ENCODE data around the gene KLHL6. TPM values are rescaled to one million over a fixed set of nuclear protein-coding genes. Genes with fewer than 3 reads are reported as not detected.
"Not testable (repeated sequence)": the region's sequence is repeated elsewhere in the genome, so short reads cannot be mapped to it uniquely, and the experiment has no call there.

Gene KLHL6
- total RNA-seq, 1 experiment from 2014 or later = not detected

- Mint-ChIP-seq H3K4me1 (ENCODE audit: insufficient read depth, unreplicated experiment) (no peaks in the 10 kb centered on the region), H3K36me3 (ENCODE audit: insufficient read depth, unreplicated experiment) (no peaks in the 10 kb centered on the region), H3K27me3 (ENCODE audit: insufficient read depth, unreplicated experiment) (no peaks in the 10 kb centered on the region), H3K9me3 (ENCODE audit: unreplicated experiment) (no peaks in the 10 kb centered on the region), H3K4me3 (ENCODE audit: unreplicated experiment) (no peak overlapping the region), H3K27ac (ENCODE audit: low read depth, unreplicated experiment) (no peak overlapping the region)
- intact Hi-C loops (cut with micrococcal nuclease) = loop anchor here (5.0 to 10.0 kb wide), 2 partner anchors 284 to 818 kb away; no protein-coding TSS in a partner anchor
- POLR2A ChIA-PET = no interaction called here
- BruUV-seq (replicated peaks) = no TSS peak
- TF ChIP-seq, protein P1, sequence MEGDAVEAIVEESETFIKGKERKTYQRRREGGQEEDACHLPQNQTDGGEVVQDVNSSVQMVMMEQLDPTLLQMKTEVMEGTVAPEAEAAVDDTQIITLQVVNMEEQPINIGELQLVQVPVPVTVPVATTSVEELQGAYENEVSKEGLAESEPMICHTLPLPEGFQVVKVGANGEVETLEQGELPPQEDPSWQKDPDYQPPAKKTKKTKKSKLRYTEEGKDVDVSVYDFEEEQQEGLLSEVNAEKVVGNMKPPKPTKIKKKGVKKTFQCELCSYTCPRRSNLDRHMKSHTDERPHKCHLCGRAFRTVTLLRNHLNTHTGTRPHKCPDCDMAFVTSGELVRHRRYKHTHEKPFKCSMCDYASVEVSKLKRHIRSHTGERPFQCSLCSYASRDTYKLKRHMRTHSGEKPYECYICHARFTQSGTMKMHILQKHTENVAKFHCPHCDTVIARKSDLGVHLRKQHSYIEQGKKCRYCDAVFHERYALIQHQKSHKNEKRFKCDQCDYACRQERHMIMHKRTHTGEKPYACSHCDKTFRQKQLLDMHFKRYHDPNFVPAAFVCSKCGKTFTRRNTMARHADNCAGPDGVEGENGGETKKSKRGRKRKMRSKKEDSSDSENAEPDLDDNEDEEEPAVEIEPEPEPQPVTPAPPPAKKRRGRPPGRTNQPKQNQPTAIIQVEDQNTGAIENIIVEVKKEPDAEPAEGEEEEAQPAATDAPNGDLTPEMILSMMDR (IDR thresholded peaks at IDR 0.05; ENCODE audit: unreplicated experiment) = no peak
- CTCF ChIA-PET = interaction anchor here (0.5 to 1.0 kb wide), 3 partner anchors 17 to 302 kb away, joined by 3 to 4 read pairs (median 3); no protein-coding TSS in a partner anchor
- DNase-seq (ENCODE audit: unreplicated experiment) = no peak
Observed at GRCh38 chr3:183466575-183466974, 88.9 kb downstream of the KLHL6 start.

DNA sequence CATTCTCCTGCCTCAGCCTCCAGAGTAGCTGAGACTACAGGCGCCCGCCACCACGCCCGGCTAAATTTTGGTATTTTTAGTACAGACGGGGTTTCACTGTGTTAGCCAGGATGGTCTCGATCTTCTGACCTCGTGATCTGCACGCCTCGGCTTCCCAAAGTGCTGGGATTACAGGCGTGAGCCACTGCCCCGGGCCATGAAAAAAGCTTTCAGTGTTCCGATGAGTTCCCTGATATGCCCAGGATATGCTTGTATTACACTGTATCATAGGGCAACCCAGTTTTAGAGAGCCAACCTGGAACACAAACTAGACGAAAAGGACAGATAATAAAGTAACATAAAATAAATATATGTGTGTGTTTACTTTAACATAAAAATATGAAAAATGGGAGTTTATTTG is 89.8 kb downstream of the KLHL6 start:
- DNase-seq (ENCODE audit: unreplicated experiment); H3K4me1 Mint-ChIP-seq (ENCODE audit: insufficient read depth, unreplicated experiment); H3K36me3 Mint-ChIP-seq (ENCODE audit: insufficient read depth, unreplicated experiment); H3K27me3 Mint-ChIP-seq (ENCODE audit: insufficient read depth, unreplicated experiment); H3K27ac Mint-ChIP-seq (ENCODE audit: low read depth, unreplicated experiment); BruUV-seq (replicated peaks); H3K4me3 Mint-ChIP-seq (ENCODE audit: unreplicated experiment); CTCF ChIA-PET; H3K9me3 Mint-ChIP-seq (ENCODE audit: unreplicated experiment): not testable (repeated sequence)
- POLR2A ChIA-PET = interaction anchor here (1.2 kb wide), 1 partner anchor 11 kb away, joined by 7 read pairs; no protein-coding TSS in a partner anchor
- intact Hi-C loops (cut with micrococcal nuclease) = loop anchor here (5.0 to 10.0 kb wide), 2 partner anchors 283 to 819 kb away; no protein-coding TSS in a partner anchor

DNA sequence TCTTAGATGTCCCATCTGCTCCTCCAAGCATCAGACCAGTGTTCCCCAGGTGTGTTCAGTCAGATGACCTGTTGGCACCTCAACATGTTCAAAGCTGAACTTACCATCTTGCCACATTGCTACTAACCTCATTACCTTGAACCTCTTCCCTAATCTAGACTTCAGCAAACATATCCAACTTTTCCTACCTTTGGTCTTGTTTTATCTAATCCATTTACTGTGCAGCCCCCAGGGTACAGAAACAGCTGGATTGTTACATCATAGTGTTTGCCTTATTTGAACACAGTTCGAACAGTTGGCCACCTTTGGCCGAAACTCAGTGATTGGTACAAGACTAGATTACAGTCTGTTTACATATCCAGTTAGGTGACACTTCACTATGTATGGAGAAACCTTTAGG is 91.0 kb downstream of the KLHL6 start:
- intact Hi-C loops (cut with micrococcal nuclease) = loop anchor here (10.0 kb wide), 1 partner anchor 820 kb away; no protein-coding TSS in a partner anchor
- no peak for DNase-seq (ENCODE audit: unreplicated experiment)
- no peaks in the 10 kb centered on the region for H3K36me3 Mint-ChIP-seq (ENCODE audit: insufficient read depth, unreplicated experiment)
- TF ChIP-seq, protein P1 (IDR thresholded peaks at IDR 0.05; ENCODE audit: unreplicated experiment) = no peak
- CTCF ChIA-PET = interaction anchor here (0.7 kb wide), 1 partner anchor 58 kb away, joined by 3 read pairs; no protein-coding TSS in a partner anchor
- H3K4me3 Mint-ChIP-seq (ENCODE audit: unreplicated experiment) = no peak overlapping the region
- H3K4me1 Mint-ChIP-seq (ENCODE audit: insufficient read depth, unreplicated experiment) = peaks cover 6% of the 10 kb centered on the region
- POLR2A ChIA-PET = interaction anchor here (0.6 to 1.2 kb wide), 2 partner anchors 9 to 165 kb away, joined by 3 to 7 read pairs; no protein-coding TSS in a partner anchor
- no peaks in the 10 kb centered on the region for H3K27me3 Mint-ChIP-seq (ENCODE audit: insufficient read depth, unreplicated experiment)
- no TSS peak for BruUV-seq (replicated peaks)
- H3K27ac Mint-ChIP-seq (ENCODE audit: low read depth, unreplicated experiment) = no peak overlapping the region
- H3K9me3 Mint-ChIP-seq (ENCODE audit: unreplicated experiment) = no peaks in the 10 kb centered on the region

GRCh38 chr3:183460081-183461055 is 95.1 kb downstream of the KLHL6 start:
- Mint-ChIP-seq H3K4me3 (ENCODE audit: unreplicated experiment) (no peak overlapping the region), H3K36me3 (ENCODE audit: insufficient read depth, unreplicated experiment) (peaks cover under 1% of the 10 kb centered on the region), H3K27ac (ENCODE audit: low read depth, unreplicated experiment) (no peak overlapping the region), H3K4me1 (ENCODE audit: insufficient read depth, unreplicated experiment) (peaks cover 6% of the 10 kb centered on the region), H3K9me3 (ENCODE audit: unreplicated experiment) (no peaks in the 10 kb centered on the region), H3K27me3 (ENCODE audit: insufficient read depth, unreplicated experiment) (no peaks in the 10 kb centered on the region)
- intact Hi-C loops (cut with micrococcal nuclease) = loop anchor here (10.0 kb wide), 1 partner anchor 824 kb away; no protein-coding TSS in a partner anchor
- BruUV-seq (replicated peaks) = no TSS peak
- ChIA-PET POLR2A (no interaction called here), CTCF (no interaction called here)
- TF ChIP-seq, protein P1 (IDR thresholded peaks at IDR 0.05; ENCODE audit: unreplicated experiment) = no peak
- DNase-seq (ENCODE audit: unreplicated experiment) = no peak
